ENCODE results near the gene SERTAD4. TPM values are rescaled to one million over a fixed set of nuclear protein-coding genes. Genes with fewer than 3 reads are reported as not detected.

Gene SERTAD4
- total and polyA plus RNA-seq, 2 experiments from 2014 or later, result 1.3 to 1.6 TPM

- TF ChIP-seq ZNF462 (CRISPR knock-in tag; IDR thresholded peaks at IDR 0.05), result no peak
Observed at GRCh38 chr1:210233495-210234328, 1.1 kb downstream of the SERTAD4 start (continued).

- peak overlapping the region; percentile 91 for H3K4me2 ChIP-seq
- H3K4me1 ChIP-seq (ENCODE audit: insufficient read depth), result peaks cover 50% of the 10 kb centered on the region
- H4K20me1 ChIP-seq (replicated peaks; ENCODE audit: insufficient read depth), result no peaks in the 10 kb centered on the region
- peak overlapping the region; percentile 85 for H3K4me3 ChIP-seq
- peaks cover 5% of the 10 kb centered on the region; the same call in 1 of the 2 replicates for H3F3A ChIP-seq (replicated peaks; ENCODE audit: low read depth)
- Mint-ChIP-seq H3K4me1 (peaks cover 27% of the 10 kb centered on the region), H3K27me3 (ENCODE audit: insufficient read depth, low read depth, poor library complexity) (peaks cover 33% of the 10 kb centered on the region), H3K36me3 (ENCODE audit: low read depth) (no peaks in the 10 kb centered on the region; the same call in 2 of the 3 replicates), H3K27ac (no peak overlapping the region), H3K4me3 (peak overlapping the region; percentile 59), H3K9me3 (no peaks in the 10 kb centered on the region)
- H3K27ac ChIP-seq (ENCODE audit: low read depth), result no peak overlapping the region
- DNase-seq (ENCODE audit: low spot score) (no peak), ATAC-seq (no peak; the same call in 2 of the 3 replicates)
- H3K9me2 ChIP-seq (ENCODE audit: insufficient read depth), result no peaks in the 10 kb centered on the region
- peaks cover 77% of the 10 kb centered on the region for H3K27me3 ChIP-seq (ENCODE audit: insufficient read depth)
- no peaks in the 10 kb centered on the region for H3K36me3 ChIP-seq (ENCODE audit: insufficient read depth)
- H2AFZ ChIP-seq, result peak overlapping the region; percentile 80; the same call in 1 of the 2 replicates
- H3K79me2 ChIP-seq (replicated peaks; ENCODE audit: insufficient read depth), result no peaks in the 10 kb centered on the region
- TF ChIP-seq, protein P1, sequence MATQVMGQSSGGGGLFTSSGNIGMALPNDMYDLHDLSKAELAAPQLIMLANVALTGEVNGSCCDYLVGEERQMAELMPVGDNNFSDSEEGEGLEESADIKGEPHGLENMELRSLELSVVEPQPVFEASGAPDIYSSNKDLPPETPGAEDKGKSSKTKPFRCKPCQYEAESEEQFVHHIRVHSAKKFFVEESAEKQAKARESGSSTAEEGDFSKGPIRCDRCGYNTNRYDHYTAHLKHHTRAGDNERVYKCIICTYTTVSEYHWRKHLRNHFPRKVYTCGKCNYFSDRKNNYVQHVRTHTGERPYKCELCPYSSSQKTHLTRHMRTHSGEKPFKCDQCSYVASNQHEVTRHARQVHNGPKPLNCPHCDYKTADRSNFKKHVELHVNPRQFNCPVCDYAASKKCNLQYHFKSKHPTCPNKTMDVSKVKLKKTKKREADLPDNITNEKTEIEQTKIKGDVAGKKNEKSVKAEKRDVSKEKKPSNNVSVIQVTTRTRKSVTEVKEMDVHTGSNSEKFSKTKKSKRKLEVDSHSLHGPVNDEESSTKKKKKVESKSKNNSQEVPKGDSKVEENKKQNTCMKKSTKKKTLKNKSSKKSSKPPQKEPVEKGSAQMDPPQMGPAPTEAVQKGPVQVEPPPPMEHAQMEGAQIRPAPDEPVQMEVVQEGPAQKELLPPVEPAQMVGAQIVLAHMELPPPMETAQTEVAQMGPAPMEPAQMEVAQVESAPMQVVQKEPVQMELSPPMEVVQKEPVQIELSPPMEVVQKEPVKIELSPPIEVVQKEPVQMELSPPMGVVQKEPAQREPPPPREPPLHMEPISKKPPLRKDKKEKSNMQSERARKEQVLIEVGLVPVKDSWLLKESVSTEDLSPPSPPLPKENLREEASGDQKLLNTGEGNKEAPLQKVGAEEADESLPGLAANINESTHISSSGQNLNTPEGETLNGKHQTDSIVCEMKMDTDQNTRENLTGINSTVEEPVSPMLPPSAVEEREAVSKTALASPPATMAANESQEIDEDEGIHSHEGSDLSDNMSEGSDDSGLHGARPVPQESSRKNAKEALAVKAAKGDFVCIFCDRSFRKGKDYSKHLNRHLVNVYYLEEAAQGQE (IDR thresholded peaks at IDR 0.05; ENCODE audit: unreplicated experiment), result no peak
- TF ChIP-seq ZNF462 (CRISPR knock-in tag; IDR thresholded peaks at IDR 0.05) (no peak), ZNF114 (CRISPR knock-in tag; IDR thresholded peaks at IDR 0.05) (no peak)
Observed at GRCh38 chr1:210234329-210234757, 1.7 kb downstream of the SERTAD4 start.
